ENCODE data around the gene HHAT.
"Not testable (repeated sequence)": the region's sequence is repeated elsewhere in the genome, so short reads cannot be mapped to it uniquely, and the experiment has no call there.

Gene HHAT

DNA sequence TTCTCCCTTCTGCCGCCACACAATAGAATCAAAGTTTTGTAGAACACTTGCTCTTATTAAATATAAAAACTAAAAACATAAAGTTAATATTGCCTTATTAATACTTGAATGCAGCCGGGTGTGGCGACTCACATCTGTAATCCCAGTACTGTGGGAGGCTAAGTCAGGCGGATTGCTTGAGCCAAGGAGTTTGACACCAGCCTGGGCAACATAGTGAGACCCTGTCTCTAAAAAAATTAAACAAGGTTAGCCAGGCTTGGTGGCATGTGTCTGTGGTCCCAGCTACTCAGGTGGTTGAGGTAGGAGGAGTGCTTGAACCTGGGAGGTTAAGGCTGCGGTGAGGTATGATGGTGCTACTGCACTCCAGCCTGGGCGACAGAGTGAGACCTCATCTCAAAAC lies 13.2 kb upstream of the HHAT start:
- DNase-seq: no peak

DNA sequence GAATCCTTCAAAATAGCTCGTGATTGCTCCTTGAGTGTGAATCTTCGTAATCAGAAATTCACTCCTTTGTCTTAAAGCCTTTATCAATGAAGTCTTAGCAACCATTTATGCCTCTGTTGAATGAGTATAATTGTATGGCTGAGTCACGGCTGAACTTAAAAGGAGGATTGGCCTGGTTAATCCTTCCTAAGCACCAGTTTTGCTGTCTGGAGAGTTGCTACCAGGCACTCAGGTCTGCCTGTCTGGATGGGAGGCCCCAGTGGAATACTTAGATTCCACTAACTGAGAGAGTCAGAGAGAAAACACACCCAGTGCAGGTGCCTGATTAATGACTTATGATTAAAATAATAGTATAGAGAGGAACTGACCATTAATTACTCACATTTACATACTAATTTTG lies 7.6 kb upstream of the HHAT start:
- DNase-seq: no peak

DNA sequence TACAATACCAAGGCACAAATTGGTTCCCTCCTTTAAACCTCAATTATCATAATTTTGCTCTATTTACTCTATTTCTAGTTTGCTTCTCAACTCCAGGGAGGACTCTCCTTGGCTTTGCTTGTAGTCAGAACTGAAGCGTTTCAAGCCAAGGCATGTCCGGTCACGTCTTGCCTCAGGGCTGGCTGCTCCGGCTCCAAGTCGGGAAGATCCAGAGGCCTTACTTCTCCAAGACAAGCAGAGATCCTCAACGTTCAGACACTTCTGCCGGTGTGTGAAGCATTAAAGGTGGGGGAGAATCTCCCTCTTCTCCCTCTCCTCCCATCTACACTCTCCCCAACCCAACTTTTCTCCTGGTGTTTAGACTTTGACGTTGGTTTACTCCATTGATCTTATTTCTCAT lies 7.2 kb upstream of the HHAT start:
- DNase-seq: no peak

GRCh38 chr1:210323957-210324356 lies 4.7 kb upstream of the HHAT start:
- DNase-seq: no peak

DNA sequence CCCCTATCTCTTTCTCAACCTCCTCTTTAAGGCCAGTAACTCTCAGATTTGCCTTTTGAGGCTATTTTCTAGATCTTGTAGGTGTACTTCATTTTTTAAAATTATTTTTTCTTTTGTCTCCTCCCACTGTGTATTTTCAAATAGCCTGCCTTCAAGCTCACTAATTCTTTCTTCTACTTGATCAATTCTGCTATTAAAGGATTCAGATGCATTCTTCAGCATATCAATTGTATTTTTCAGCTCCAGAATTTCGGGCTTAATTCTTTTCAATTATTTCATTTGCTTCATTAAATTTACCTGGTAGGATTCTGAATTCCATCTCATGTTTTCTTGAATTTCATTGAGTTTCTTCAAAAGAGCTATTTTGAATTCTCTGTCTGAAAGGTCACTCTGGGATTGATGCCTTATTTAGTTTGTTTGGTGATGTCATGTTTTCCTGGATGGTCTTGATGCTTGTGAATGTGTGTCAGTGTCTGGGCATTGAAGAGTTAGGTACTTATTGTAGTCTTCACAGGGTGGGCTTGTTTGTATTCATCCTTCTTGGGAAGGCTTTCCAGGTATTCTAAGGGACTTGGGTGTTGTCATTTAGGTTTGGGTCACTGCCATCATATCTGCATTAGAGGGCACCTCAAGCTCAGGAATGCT lies 3.6 kb upstream of the HHAT start:
- no peak for DNase-seq

DNA sequence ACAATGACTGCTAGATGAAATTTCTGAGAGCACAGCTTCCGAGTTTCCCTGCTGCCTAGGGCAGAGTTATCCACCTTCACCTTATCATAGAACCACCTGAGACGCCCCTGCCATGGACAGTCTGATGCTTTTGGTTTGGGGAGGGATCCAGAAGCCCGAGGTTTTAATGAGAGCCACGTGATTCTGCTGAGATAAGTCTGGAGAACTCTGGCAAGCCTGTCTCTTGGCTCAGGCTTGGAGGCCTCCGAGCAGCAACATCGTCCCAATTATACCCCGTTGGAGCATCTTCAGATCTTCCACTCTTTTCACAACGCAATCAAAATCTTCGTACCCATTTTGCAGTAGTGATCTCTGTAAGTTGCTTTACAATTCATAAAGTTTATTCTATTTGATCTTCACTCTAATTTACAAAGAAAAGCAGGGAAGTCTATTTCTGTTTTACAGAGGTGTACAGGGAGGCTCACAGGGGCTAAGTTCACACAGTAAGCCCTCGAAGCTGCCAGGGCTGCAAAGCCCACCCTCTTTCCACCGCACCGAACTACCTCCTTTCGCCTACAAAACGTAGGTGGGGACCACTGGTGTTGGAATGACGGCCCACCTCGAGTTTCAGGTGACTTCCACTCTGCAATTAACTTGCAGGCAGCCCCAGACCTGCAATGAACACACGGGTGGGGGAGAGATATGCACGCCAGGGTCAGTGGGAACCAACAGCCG lies 513 bp upstream of the HHAT start:
- no peak for DNase-seq

- no peak for DNase-seq
These were observed 1.7 kb downstream of the HHAT start for GRCh38 chr1:210330279-210330866.

DNA sequence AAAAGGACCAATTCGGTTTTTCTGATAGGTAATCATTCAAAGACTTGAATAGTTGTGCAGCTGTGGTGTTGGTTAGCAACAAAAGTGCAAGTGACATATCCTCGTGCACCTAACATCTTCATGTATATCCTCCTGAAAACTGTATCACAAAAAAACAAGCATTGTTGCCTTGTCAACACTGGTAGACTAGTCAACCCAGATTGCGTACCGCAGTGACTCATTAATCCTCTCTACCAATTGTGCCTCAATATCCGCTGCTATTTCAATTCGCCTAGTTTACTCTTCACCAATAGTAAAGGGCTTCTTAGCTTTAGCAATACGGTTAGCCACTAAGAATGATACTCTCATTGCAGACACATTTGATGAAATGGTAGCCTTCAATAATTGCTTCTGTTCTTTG lies 3.5 kb downstream of the HHAT start:
- DNase-seq: no peak

- DNase-seq: no peak
These were observed 4.2 kb downstream of the HHAT start for GRCh38 chr1:210332719-210333398.

DNA sequence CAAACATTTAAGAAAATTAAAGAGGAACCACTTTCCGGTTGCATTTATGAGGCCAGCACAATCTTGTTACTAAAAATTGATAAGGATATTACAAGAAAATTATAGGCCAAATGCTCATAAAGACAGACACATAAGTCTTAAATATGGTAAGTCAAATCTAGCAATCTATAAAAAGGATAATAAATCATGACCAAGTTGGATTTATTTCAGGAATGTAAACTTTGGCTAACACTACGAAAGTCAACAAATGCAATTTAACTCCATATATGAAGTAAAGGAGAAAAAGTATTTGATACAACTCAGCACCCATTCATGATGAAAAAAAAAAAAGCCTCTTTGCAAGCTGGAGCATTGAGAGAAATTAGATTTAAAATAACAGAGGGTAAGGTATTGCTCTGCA lies 6.3 kb downstream of the HHAT start:
- DNase-seq: no peak

- no peak for DNase-seq
These were observed 7.7 kb downstream of the HHAT start for GRCh38 chr1:210336362-210336761.

DNA sequence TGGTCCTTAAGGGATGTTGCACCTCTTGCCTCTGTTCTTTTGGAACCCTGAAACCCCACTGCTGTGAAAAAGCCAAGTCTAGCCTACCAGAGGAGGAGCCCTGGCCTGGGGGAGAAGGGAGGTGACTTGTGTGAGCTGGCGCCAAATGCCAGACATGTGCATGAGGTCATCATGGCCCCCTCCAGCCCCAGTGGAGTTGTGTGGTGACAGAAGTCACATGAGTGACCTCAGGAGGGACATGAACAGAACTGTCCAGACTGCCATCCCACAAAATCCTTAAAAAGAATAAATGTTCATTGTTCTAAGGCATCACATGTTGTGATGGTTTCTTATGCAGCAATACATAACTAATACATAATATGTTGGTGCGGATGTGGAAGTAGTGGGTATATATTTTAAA lies 10.8 kb downstream of the HHAT start:
- no peak for DNase-seq

DNA sequence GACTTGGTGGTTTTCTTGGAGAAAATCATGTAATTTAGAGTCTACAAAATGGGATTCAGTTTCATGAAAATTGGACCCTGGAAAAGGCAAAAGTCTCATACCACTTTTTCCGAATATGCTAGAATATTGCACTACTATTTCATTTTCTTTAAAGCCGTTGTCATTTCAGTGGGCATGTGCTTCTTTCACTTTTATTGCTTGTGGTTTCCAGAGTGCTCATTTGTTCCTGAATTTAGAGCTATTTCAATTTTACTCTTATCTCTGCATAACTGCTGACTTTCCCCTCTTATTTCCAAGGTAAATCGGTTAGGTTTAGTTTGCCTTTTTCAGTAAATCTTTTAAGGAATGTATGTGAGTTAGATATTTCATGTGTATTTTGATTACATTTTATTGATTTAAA lies 11.6 kb downstream of the HHAT start:
- no peak for DNase-seq

GRCh38 chr1:210340841-210341240 lies 12.1 kb downstream of the HHAT start:
- DNase-seq: no peak

- DNase-seq: no peak
These were observed 14.5 kb downstream of the HHAT start for GRCh38 chr1:210342986-210343780.

DNA sequence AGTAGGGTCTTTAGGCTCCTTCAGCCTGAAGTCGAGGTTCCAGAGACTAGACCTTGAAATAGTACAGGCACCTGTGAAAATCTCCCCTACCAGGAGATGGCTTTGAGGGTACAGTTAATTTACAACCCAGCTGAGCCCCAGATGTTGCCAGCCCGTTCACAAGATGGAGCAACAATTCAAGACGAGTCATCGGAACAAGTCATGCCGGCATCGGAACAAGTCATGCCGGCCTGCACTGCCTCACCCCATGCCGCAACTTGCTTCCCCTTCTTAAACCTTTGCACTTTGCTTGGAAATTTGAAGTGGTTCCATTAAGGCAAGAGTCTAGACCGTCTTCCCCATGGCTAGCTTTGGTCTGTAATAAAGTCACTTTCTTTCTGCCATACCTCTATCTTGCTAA lies 16.0 kb downstream of the HHAT start:
- DNase-seq: no peak

DNA sequence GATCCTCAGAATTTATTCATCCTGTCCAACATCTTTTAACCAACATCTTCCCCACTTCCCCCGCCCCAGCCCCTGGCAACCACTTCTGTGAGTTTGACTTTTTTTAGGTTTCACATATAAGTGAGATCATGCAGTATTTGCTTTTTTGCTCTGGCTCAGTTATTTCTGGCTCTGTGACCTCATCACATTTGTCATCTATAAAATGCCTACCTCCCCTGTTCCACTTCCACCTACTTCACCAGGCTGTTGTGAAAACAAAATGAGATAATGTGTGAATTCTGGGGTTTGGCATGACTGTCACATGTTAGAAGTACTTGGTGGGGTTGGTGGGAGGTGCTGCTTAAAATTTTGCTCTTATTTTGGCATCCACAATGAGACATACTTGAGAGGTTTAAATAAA lies 18.4 kb downstream of the HHAT start:
- no peak for DNase-seq

GRCh38 chr1:210351496-210351895 lies 22.8 kb downstream of the HHAT start:
- DNase-seq: no peak

GRCh38 chr1:210352575-210352974 lies 23.9 kb downstream of the HHAT start:
- no peak for DNase-seq

DNA sequence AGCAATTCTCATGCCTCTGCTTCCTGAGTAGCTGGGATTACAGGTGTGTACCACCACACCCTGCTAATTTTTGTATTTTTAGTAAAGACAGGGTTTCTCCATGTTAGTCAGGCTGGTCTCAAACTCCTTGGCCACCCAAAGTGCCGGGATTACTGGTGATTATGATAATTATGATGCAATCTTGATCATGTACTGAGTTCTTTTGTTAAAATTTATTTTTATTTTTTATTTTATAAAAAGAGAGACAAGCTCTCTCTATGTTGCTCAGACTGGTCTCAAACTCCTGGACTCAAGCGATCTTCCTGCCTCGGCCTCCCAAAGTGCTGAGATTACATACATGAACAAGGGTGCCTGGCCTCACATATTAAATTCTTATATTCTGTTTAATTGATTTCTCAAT lies 25.6 kb downstream of the HHAT start:
- not testable (repeated sequence) for DNase-seq

- no peak for DNase-seq
These were observed 29.9 kb downstream of the HHAT start for GRCh38 chr1:210358626-210359025.

DNA sequence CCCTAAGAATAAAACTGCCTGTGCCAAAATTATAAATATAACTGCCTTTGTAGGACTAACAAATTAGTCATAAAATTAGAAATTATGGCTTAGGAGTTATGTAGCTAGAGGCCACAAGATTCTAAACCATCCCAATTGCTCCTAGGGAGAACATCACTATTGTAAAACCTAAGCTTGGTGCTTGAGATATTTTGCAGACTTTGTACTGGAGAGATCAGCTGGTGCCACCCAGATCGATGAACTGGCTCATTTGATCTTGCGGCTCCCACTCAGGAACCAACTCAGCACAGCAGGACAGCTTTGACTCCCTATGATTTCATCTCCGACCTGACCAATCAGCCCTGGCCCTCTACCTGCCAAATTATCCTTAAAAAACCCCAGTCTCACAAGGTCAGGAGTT lies 30.6 kb downstream of the HHAT start:
- no peak for DNase-seq

DNA sequence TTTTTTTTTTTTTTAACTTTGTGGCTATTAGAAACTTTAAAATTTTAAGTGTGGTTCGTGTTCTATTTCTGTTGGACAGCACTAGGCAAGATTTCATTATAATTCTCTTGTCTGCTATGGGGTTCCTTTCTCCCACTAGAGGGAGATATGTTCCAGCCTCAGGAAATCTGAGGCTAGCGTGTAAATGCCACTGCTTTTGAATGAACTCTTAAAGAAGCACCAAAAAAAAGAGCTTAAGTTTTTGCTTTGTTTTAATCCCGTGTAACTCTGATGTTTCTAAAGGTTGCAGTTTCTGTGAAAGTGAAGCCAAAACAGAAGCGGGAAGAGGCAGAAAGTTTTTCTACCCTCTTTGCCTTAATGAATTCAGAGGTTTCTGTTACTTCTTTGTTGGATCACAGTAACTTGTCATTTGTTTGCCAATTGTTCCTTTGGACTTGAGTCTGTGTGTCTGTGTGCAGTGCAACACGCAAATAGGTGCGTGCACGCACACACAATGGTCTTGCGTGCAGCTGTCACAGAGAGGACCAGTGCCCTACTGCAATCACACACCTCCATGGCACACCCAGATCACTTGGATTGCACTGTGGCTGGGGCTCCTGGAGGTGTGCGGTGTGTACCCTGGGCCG lies 32.3 kb downstream of the HHAT start:
- DNase-seq: no peak

Measured in NCI-H1048 (cell line).